ENCODE results near the gene LEP.

GRCh38 chr7:128205068-128205467, 36.0 kb upstream of the LEP start:
- TF ChIP-seq ZNF274 (IDR thresholded peaks at IDR 0.05; ENCODE audit: low read depth, low read length) = no peak
- TF ChIP-seq SUZ12 (IDR thresholded peaks at IDR 0.05; ENCODE audit: extremely low read depth, insufficient read depth, insufficient read length) = no peak
- TF ChIP-seq YY1 (IDR thresholded peaks at IDR 0.05; ENCODE audit: insufficient read depth, insufficient read length) = no peak

Measured in NT2/D1 (cell line).